H4 (cell line): ENCODE data around the gene SHFL. TPM values are rescaled to one million over a fixed set of nuclear protein-coding genes. Genes with fewer than 3 reads are reported as not detected.

ENCODE experiments used
- DNase-seq: peaks from one replicate; pipeline ENCODE4 v3.0.0-alpha.2; 2015; ENCODE audit warnings: low spot score
- total RNA-seq: library from RNA; depleted of rRNA; stranded (reverse); fragments of >200 nt; shearing (Covaris generic); gene quantifications from 2 replicates; pipeline ENCODE4 v1.2.3, GENCODE V29; 2014; rRNA removed

SHFL gene
- total RNA-seq = 20.7 and 25.6 TPM in 2 replicates

- peak; percentile 49 for DNase-seq
These were observed at the start of gene SHFL for GRCh38 chr19:10085641-10086590. SHFL (plus strand) TSS chr19:10086317; CDS start chr19:10086428, 111 bp downstream.

GRCh38 chr19:10036601-10037071, 49.5 kb upstream of the SHFL start:
- no peak for DNase-seq

- DNase-seq = no peak
These were observed 48.8 kb upstream of the SHFL start for GRCh38 chr19:10037367-10037766.

- DNase-seq = no peak
These were observed 48.3 kb upstream of the SHFL start for GRCh38 chr19:10037809-10038208.

GRCh38 chr19:10043286-10043927, 42.7 kb upstream of the SHFL start:
- DNase-seq = no peak

GRCh38 chr19:10044390-10044789, 41.7 kb upstream of the SHFL start:
- no peak for DNase-seq

GRCh38 chr19:10045371-10045770, 40.7 kb upstream of the SHFL start:
- no peak for DNase-seq

GRCh38 chr19:10049626-10050025, 36.5 kb upstream of the SHFL start:
- no peak for DNase-seq

- DNase-seq = no peak
These were observed 33.3 kb upstream of the SHFL start for GRCh38 chr19:10052602-10053360.

- no peak for DNase-seq
These were observed 24.3 kb upstream of the SHFL start for GRCh38 chr19:10061717-10062310.

GRCh38 chr19:10068205-10068604, 17.9 kb upstream of the SHFL start:
- no peak for DNase-seq

GRCh38 chr19:10069046-10069445, 17.1 kb upstream of the SHFL start:
- DNase-seq = no peak

- no peak for DNase-seq
These were observed 15.2 kb upstream of the SHFL start for GRCh38 chr19:10070730-10071446.

GRCh38 chr19:10074153-10074552, 12.0 kb upstream of the SHFL start:
- DNase-seq = no peak

GRCh38 chr19:10076535-10076934, 9.6 kb upstream of the SHFL start:
- DNase-seq = no peak

GRCh38 chr19:10078329-10078728, 7.8 kb upstream of the SHFL start:
- DNase-seq = no peak

- no peak for DNase-seq
These were observed 7.1 kb upstream of the SHFL start for GRCh38 chr19:10079031-10079453.

GRCh38 chr19:10083911-10084310, 2.2 kb upstream of the SHFL start:
- no peak for DNase-seq

- DNase-seq = no peak
These were observed 1.3 kb upstream of the SHFL start for GRCh38 chr19:10084803-10085202.

GRCh38 chr19:10086591-10087192, 575 bp downstream of the SHFL start:
- no peak for DNase-seq
